ENCODE data around the gene SMYD2.

SMYD2 gene

DNA sequence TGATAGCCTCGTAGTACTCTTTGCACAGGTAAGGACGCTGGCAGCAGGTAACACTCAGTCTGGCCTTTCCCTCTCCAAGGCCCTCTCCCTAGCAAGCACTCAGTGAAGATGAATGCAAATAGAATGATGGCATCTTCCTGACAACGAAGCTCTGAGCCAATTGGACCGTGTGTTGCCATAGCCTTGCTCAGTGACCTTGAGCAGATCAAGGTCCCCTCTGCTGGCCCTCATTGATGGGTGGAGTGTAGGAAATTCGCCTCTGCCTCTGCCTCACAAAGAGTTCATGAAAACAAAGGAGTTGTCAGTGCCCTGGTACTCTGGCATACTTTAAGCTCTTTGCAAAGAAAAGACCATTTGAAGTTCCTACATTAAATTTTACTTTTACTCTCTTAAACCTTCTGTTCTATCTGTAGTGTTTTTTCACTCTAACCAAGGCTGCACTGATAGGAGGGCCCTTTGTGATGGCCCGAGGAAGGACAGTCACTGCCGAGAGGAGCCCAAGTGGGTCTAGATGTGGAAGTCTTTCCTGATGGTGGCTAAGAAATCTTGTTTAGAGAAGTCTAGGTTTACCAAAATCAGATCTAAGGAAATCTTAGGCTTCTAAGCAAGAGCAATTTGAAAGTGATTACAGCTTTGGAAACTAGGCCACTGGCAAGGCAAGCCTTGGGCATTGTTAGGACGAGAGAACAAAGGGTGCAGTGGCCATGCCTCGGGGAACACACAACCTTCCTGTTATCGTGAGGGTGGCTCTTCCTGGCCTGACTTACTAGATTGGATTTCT lies 38.2 kb downstream of the SMYD2 start:
- no peak for DNase-seq (ENCODE audit: low spot score)
- TF ChIP-seq, protein P1, sequence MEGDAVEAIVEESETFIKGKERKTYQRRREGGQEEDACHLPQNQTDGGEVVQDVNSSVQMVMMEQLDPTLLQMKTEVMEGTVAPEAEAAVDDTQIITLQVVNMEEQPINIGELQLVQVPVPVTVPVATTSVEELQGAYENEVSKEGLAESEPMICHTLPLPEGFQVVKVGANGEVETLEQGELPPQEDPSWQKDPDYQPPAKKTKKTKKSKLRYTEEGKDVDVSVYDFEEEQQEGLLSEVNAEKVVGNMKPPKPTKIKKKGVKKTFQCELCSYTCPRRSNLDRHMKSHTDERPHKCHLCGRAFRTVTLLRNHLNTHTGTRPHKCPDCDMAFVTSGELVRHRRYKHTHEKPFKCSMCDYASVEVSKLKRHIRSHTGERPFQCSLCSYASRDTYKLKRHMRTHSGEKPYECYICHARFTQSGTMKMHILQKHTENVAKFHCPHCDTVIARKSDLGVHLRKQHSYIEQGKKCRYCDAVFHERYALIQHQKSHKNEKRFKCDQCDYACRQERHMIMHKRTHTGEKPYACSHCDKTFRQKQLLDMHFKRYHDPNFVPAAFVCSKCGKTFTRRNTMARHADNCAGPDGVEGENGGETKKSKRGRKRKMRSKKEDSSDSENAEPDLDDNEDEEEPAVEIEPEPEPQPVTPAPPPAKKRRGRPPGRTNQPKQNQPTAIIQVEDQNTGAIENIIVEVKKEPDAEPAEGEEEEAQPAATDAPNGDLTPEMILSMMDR (IDR thresholded peaks at IDR 0.05; ENCODE audit: borderline replicate concordance, control extremely low read depth, extremely low read depth, insufficient read depth, missing control alignments), result no peak
- in situ Hi-C loops (cut with MboI; ENCODE audit: low sequenced_read_pairs, unreplicated experiment), result loop anchor here (5.0 kb wide), 1 partner anchor 52 kb away; no protein-coding TSS in a partner anchor

DNA sequence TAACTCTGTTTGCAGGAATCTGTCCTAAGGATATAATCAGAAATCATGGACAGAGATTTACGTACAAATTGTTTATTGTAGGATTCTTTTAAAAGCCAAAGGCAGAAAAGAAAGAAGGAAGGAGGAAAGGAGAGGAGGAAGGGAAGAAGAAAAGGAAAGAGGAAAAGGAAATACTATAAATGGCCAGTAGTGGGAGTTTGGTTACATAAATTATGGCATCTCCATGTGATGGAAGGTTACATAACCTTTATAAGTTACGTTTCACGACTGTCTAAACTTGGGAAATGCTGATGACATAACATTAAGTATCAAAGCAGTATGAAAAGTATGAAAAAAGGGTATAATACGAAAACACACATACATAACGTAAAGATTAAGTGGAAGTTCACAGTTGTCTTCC lies 39.0 kb downstream of the SMYD2 start:
- in situ Hi-C loops (cut with MboI; ENCODE audit: low sequenced_read_pairs, unreplicated experiment), result loop anchor here (5.0 kb wide), 1 partner anchor 53 kb away; no protein-coding TSS in a partner anchor
- DNase-seq (ENCODE audit: low spot score), result no peak

DNA sequence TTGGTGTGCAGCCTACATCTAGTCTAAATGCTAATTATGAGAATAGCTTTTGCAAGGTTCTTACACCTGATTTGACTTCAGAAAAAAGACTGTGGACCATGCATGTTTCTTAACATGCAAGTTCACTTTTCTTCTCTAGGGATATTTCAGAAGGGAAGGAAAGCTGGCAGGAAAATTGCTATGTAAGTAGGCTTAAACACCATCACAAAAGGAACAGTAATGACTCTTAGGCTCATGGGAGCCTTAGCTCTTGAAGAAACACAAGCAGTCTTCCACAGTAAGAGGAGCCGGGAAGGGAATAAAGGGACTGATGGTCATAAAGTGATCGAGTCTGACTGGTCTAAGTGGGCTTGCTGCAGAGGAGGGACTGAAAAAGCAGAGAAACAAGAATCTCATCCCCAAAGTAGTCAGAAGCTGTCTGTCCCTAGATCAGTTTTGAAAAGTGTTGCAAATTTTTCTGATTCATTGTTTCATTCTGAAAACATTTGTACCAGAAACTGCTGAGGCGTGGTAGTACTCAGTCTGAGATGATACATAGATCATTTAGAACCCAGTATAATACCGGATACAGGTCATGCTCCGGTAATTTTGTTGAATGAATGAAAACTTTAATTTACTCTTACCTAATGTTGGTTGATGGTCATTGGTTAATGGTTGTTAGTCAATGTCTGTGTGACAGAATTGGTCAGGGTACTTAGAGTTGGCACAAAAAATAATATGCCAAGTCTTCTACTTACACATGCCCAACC lies 40.9 kb downstream of the SMYD2 start:
- TF ChIP-seq, protein P1 (IDR thresholded peaks at IDR 0.05; ENCODE audit: borderline replicate concordance, control extremely low read depth, extremely low read depth, insufficient read depth, missing control alignments), result no peak
- in situ Hi-C loops (cut with MboI; ENCODE audit: low sequenced_read_pairs, unreplicated experiment), result no loop called here
- DNase-seq (ENCODE audit: low spot score), result no peak

More for the DNA sequence above, 39.0 kb downstream of the SMYD2 start:
- TF ChIP-seq, protein P1 (IDR thresholded peaks at IDR 0.05; ENCODE audit: borderline replicate concordance, control extremely low read depth, extremely low read depth, insufficient read depth, missing control alignments), result no peak

DNA sequence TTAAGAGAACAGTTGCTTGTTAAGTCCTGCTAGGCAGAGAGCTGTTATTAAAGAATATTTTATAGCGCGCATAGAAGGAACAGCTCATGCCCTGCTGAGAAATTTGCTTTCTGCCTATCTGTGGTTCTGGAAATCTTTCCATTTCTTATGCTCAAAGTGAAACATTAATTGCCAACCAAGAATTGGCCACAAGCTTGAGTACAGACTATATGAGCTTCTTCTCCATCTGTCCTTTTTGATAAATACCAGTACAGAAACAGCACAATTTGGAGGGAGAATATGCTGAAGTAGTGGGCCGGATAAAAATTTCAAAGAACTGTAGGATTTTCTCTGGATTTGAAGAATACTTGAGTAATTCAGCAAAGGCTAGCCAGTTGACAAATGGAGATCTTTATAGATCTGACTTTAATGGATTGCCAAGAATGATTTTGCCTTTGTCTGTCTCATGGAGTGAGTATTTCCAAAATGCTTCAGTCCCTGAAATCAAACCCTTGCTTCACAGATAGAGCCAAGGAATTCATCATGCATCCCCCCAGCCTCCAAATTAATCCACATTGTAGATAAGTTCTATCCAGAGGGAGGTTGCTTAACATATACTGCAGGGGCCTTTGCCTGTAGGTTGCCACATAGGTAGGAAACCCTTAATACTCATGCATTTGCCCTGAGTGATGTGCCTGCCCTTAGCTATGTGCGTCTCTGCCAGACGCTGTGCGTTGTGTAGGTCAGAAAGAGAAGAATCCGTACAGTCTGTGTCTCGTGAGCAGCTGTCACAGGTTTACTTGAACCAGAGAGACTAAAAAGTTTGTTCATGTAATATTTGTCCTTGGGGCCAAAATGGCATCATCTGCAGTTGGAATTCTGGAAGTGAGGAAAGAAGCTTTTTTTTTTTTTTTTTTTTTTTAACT lies 44.2 kb downstream of the SMYD2 start:
- TF ChIP-seq, protein P1 (IDR thresholded peaks at IDR 0.05; ENCODE audit: borderline replicate concordance, control extremely low read depth, extremely low read depth, insufficient read depth, missing control alignments), result no peak
- in situ Hi-C loops (cut with MboI; ENCODE audit: low sequenced_read_pairs, unreplicated experiment), result no loop called here
- DNase-seq (ENCODE audit: low spot score), result no peak

DNA sequence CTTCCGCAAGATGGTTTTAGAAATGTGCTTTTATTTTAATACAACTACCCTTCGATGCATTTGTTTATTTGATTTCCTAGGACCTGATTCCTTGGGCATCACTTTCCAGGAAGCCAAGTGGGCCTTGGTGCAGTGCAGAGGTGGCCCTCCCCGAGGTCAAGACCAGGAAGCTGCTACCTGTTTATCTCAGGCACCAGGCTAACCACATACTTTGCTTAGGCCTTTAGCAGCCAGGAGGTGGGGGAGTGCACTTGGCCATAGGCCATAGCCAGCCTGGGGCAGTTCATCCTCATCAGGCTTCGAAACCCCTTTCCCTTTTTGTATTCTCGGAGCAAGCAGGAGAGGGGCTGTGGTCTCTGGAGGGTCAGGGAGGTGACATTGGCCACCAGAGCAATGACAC lies 45.4 kb downstream of the SMYD2 start:
- in situ Hi-C loops (cut with MboI; ENCODE audit: low sequenced_read_pairs, unreplicated experiment), result no loop called here
- DNase-seq (ENCODE audit: low spot score), result no peak
- TF ChIP-seq, protein P1 (IDR thresholded peaks at IDR 0.05; ENCODE audit: borderline replicate concordance, control extremely low read depth, extremely low read depth, insufficient read depth, missing control alignments), result no peak

DNA sequence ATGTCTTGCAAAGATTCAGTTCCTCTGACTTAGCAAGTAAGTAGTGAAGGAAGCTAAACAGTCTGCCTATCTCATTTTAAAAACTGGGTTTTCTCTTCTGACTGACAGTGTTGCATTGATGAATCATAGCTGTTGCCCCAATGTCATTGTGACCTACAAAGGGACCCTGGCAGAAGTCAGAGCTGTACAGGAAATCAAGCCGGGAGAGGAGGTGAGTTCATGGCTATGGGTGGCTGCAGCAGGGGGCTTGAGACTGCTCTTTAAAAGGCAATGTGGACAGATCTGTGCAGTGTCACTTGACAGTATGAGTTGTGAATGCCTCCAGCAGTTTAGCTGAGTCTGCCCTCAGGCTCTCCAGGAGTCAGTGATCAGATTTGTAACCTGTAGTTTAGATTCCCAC lies 46.6 kb downstream of the SMYD2 start:
- TF ChIP-seq, protein P1 (IDR thresholded peaks at IDR 0.05; ENCODE audit: borderline replicate concordance, control extremely low read depth, extremely low read depth, insufficient read depth, missing control alignments), result no peak
- in situ Hi-C loops (cut with MboI; ENCODE audit: low sequenced_read_pairs, unreplicated experiment), result no loop called here
- DNase-seq (ENCODE audit: low spot score), result no peak

Measured in GM13976 (cell line).